Vagina (tissue), 2 donors: Measurements from ENCODE around the gene DNAJC6. TPM values are rescaled to one million over a fixed set of nuclear protein-coding genes. Genes with fewer than 3 reads are reported as not detected.

ENCODE experiments used
- DNase-seq, 2 donors: peaks; one replicate each; pipeline ENCODE4 v3.0.0-alpha.2; 2017; ENCODE audit errors: extremely low spot score in 2 of 2
- H3K27ac ChIP-seq: fragments of 200-600 bp; sonication (generic); one replicate; pipeline ENCODE4 v1.5.1; 2019
- H3K27me3 ChIP-seq: fragments of 200-600 bp; sonication (generic); one replicate; pipeline ENCODE4 v1.5.1; 2019
- H3K36me3 ChIP-seq, 2 donors: fragments of 200-600 bp; sonication (generic); one replicate each; pipeline ENCODE4 v1.5.1; 2017 to 2019
- H3K4me1 ChIP-seq: fragments of 200-600 bp; sonication (generic); one replicate; pipeline ENCODE4 v1.5.1; 2019
- H3K4me3 ChIP-seq, 2 donors: fragments of 200-600 bp; sonication (generic); 1 replicate in 1 of 2; 2 replicates in 1 of 2; pipeline ENCODE4 v1.5.1; 2016 to 2019
- H3K9me3 ChIP-seq: fragments of 200-600 bp; sonication (generic); one replicate; pipeline ENCODE4 v1.5.1; 2019
- POLR2A ChIP-seq, 2 donors: fragments of 450-650 bp; IDR thresholded peaks; one replicate each; pipeline ENCODE4 v1.6.1; 2017; ENCODE audit warnings: antibody characterized with exemption in 2 of 2, mild to moderate bottlenecking in 2 of 2, moderate library complexity in 2 of 2
- POLR2AphosphoS5 ChIP-seq, 2 donors: sonication (generic); formaldehyde crosslinking; IDR thresholded peaks; one replicate each; pipeline ENCODE4 v1.9.0; 2017; ENCODE audit warnings: antibody characterized with exemption in 2 of 2, mild to moderate bottlenecking in 2 of 2, low read depth in 1 of 2; ENCODE audit not compliant: insufficient read depth in 1 of 2
- intact Hi-C: fragments of 100-400 bp; cut with DNase I; formaldehyde crosslinking; loops from one replicate; pipeline ENCODE4 v1.15.1; 2023
- total RNA-seq: library from RNA; depleted of rRNA; stranded (reverse); fragments of >200 nt; gene quantifications from one replicate; pipeline ENCODE4 v1.2.3, GENCODE V29; 2016
- TF ChIP-seq, protein P1 (sequence below), 3 experiments: fragments of 450-650 bp in 2 of 3; fragments of 200-600 bp in 1 of 3; sonication (generic) in 1 of 3; IDR thresholded peaks; one replicate each; pipeline ENCODE4 v1.5.1; 2017 to 2019; ENCODE audit warnings: antibody characterized with exemption in 3 of 3, mild to moderate bottlenecking in 2 of 3, moderate library complexity in 2 of 3

Gene DNAJC6
- total RNA-seq, 1 donor from 2014 or later = 5.6 TPM

GRCh38 chr1:65321879-65322278 is 12.5 kb downstream of the DNAJC6 start:
- no peak for TF ChIP-seq POLR2AphosphoS5 (IDR thresholded peaks at IDR 0.05; ENCODE audit: insufficient read depth in 1 of 2, low read depth in 1 of 2)
- TF ChIP-seq, protein P1, sequence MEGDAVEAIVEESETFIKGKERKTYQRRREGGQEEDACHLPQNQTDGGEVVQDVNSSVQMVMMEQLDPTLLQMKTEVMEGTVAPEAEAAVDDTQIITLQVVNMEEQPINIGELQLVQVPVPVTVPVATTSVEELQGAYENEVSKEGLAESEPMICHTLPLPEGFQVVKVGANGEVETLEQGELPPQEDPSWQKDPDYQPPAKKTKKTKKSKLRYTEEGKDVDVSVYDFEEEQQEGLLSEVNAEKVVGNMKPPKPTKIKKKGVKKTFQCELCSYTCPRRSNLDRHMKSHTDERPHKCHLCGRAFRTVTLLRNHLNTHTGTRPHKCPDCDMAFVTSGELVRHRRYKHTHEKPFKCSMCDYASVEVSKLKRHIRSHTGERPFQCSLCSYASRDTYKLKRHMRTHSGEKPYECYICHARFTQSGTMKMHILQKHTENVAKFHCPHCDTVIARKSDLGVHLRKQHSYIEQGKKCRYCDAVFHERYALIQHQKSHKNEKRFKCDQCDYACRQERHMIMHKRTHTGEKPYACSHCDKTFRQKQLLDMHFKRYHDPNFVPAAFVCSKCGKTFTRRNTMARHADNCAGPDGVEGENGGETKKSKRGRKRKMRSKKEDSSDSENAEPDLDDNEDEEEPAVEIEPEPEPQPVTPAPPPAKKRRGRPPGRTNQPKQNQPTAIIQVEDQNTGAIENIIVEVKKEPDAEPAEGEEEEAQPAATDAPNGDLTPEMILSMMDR (IDR thresholded peaks at IDR 0.05) = no peak
- TF ChIP-seq POLR2A (IDR thresholded peaks at IDR 0.05) = no peak
- H3K4me3 ChIP-seq = no peak overlapping the region
- H3K9me3 ChIP-seq = no peaks in the 10 kb centered on the region
- H3K36me3 ChIP-seq = no peaks in the 10 kb centered on the region
- intact Hi-C loops = no loop called here
- no peaks in the 10 kb centered on the region for H3K27me3 ChIP-seq
- no peak for DNase-seq
- H3K27ac ChIP-seq = no peak overlapping the region
- H3K4me1 ChIP-seq = no peaks in the 10 kb centered on the region

DNA sequence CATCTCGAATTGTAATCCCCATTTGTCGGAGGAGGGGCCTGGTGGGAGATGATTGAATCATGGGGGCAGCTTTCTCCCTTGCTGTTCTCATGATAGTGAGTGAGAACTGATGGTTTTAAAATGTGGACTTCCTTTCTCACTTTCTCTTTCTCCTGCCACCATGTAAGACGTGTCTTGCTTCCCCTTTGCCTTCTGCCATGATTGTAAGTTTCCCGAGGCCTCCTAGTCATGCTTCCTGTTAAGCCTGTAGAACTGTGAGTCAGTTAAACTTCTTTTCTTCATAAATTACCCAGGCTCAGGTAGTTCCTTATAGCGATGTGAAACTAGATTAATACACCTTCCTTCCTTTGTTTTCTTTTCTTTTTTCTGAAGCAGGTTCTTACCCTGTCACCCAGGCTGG is 13.9 kb downstream of the DNAJC6 start:
- H3K27ac ChIP-seq = no peak overlapping the region
- no peak for DNase-seq
- intact Hi-C loops = no loop called here
- H3K9me3 ChIP-seq = no peaks in the 10 kb centered on the region
- no peaks in the 10 kb centered on the region for H3K36me3 ChIP-seq
- H3K27me3 ChIP-seq = no peaks in the 10 kb centered on the region
- no peak overlapping the region for H3K4me3 ChIP-seq
- H3K4me1 ChIP-seq = no peaks in the 10 kb centered on the region
- TF ChIP-seq POLR2A (IDR thresholded peaks at IDR 0.05) = no peak
- TF ChIP-seq, protein P1 (IDR thresholded peaks at IDR 0.05) = no peak

DNA sequence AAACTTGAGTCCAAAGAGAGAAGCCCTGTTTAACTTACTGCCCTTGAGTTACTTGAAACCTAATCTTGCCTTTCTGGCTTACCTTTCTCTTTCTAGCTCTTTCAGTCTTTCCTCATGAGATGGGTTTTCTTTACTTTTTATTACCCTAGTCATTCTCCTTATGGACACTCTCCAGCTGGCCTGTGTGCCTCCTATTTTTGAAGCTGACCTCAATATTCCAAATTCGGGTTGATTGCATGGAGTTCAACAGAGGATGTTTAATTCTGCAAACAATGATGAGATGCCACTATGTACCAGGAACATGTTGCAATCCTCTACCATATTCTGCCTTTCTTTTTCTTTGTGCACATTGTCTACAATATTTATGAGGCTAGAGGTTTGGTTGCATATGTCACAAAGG is 20.7 kb downstream of the DNAJC6 start:
- intact Hi-C loops = no loop called here
- no peak for DNase-seq
- no peak for TF ChIP-seq POLR2AphosphoS5 (IDR thresholded peaks at IDR 0.05; ENCODE audit: insufficient read depth in 1 of 2, low read depth in 1 of 2)
- TF ChIP-seq, protein P1 (IDR thresholded peaks at IDR 0.05) = no peak
- no peak for TF ChIP-seq POLR2A (IDR thresholded peaks at IDR 0.05)
- H3K4me3 ChIP-seq = no peak overlapping the region
- H3K36me3 ChIP-seq = no peaks in the 10 kb centered on the region
- no peaks in the 10 kb centered on the region for H3K9me3 ChIP-seq
- H3K27ac ChIP-seq = no peak overlapping the region
- H3K4me1 ChIP-seq = no peaks in the 10 kb centered on the region
- no peaks in the 10 kb centered on the region for H3K27me3 ChIP-seq

DNA sequence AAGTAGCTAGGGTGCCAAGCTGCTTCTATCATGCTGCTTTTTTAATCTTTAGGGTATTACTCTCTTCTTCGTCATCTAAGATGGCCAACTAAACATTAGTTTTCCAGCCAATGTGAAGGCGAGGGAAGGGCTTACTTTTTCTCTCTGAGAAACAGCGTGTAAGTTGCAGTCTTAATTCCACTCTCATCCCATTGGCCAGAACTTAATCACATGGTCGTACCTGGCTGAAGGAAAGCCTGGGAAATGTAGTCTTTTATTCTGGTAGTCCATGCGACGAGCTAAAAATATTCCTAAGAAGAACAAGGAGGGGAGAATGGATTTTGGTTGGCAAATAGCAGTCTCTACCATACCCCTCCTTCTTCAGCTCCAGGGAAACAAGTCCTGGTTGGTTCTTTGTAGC is 21.5 kb downstream of the DNAJC6 start:
- H3K27ac ChIP-seq = no peak overlapping the region
- H3K36me3 ChIP-seq = no peaks in the 10 kb centered on the region
- TF ChIP-seq POLR2AphosphoS5 (IDR thresholded peaks at IDR 0.05; ENCODE audit: insufficient read depth in 1 of 2, low read depth in 1 of 2) = no peak
- TF ChIP-seq, protein P1 (IDR thresholded peaks at IDR 0.05) = no peak
- no peak for TF ChIP-seq POLR2A (IDR thresholded peaks at IDR 0.05)
- no peak for DNase-seq
- no peaks in the 10 kb centered on the region for H3K9me3 ChIP-seq
- no peaks in the 10 kb centered on the region for H3K4me1 ChIP-seq
- intact Hi-C loops = no loop called here
- H3K4me3 ChIP-seq = no peak overlapping the region
- no peaks in the 10 kb centered on the region for H3K27me3 ChIP-seq

DNA sequence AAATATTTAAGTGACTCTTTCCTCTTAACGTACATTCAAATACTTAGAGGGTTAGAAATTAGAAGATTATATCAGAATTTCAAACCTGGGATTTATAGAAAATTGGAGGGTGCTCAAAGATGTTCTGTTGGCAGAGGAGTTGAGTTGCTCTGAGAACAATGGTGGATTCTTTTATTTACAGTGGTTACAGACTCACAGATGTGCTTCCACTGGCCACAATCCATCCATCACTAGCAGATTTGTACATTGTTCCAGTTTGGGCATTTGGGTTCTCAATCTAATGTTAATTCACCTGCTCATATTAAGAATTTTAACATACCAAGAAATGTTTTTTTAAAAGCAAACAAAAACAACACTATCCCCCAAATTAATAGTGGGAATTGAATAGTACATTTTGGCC is 23.5 kb downstream of the DNAJC6 start:
- TF ChIP-seq POLR2AphosphoS5 (IDR thresholded peaks at IDR 0.05; ENCODE audit: insufficient read depth in 1 of 2, low read depth in 1 of 2) (no peak), POLR2A (IDR thresholded peaks at IDR 0.05) (no peak)
- TF ChIP-seq, protein P1 (IDR thresholded peaks at IDR 0.05) = no peak
- H3K9me3 ChIP-seq = no peaks in the 10 kb centered on the region
- DNase-seq = no peak
- intact Hi-C loops = no loop called here
- no peaks in the 10 kb centered on the region for H3K36me3 ChIP-seq
- H3K27ac ChIP-seq = no peak overlapping the region
- H3K4me3 ChIP-seq = no peak overlapping the region
- no peaks in the 10 kb centered on the region for H3K27me3 ChIP-seq
- no peaks in the 10 kb centered on the region for H3K4me1 ChIP-seq
